GM12878 (cell line): ENCODE results near the gene LAMA4. TPM values are rescaled to one million over a fixed set of nuclear protein-coding genes. Genes with fewer than 3 reads are reported as not detected.

Source experiments
- ATAC-seq: fragments of 200-7000 bp; cut with Tn5 transposase; 3 replicates; pipeline ENCODE4 v1.9.1; 2020; ENCODE audit warnings: mild to moderate bottlenecking, moderate library complexity
- BruUV-seq: library from RNA; stranded (reverse); fragments of 400-500 nt; replicated peaks from 2 replicates; lab custom pipeline; 2021; lab: Mats Ljungman, UMichigan
- CTCF ChIA-PET: fragments of 300-600 bp; sonication (Branson Sonifier 250); formaldehyde crosslinking; extraction: SDS; loops from one replicate; lab custom pipeline; 2021; ENCODE audit warnings: inconsistent platforms; lab: Yijun Ruan, JAX
- POLR2A ChIA-PET: fragments of 350-600 bp; formaldehyde crosslinking; extraction: SDS; loops from one replicate; lab custom pipeline; 2021; ENCODE audit warnings: inconsistent platforms; lab: Charles Lee
- RAD21 ChIA-PET: fragments of 300-600 bp; sonication (Branson Sonifier 250); formaldehyde crosslinking; loops from one replicate; lab custom pipeline; 2023; ENCODE audit warnings: antibody characterized with exemption; ENCODE audit not compliant: unreplicated experiment; lab: Charles Lee
- SMC1A ChIA-PET: fragments of 300-600 bp; sonication (Branson Sonifier 250); formaldehyde crosslinking; loops from one replicate; lab custom pipeline; 2023; ENCODE audit not compliant: unreplicated experiment, uncharacterized antibody; lab: Charles Lee
- DNase-seq: peaks from one replicate; pipeline ENCODE4 v3.0.0-alpha.2; 2011; ENCODE audit warnings: low read depth, low spot score
- FAIRE-seq: peaks from 3 replicates; lab custom pipeline; 2011; peaks lifted over from hg19 to GRCh38; lab: Jason Lieb, UNC
- H2AFZ ChIP-seq: 2 replicates; pipeline ENCODE4 v1.6.0; 2011; ENCODE audit warnings: low read depth, low read length, control low read depth; ENCODE audit not compliant: control insufficient read depth
- H3K27ac ChIP-seq: 2 replicates; pipeline ENCODE4 v1.5.1; 2011; ENCODE audit warnings: control low read depth; ENCODE audit not compliant: control insufficient read depth, insufficient read depth
- H3K27me3 ChIP-seq, 2 experiments: replicated peaks in 1 of 2; 2 replicates each; pipeline versions ENCODE4 v1.6.0 to v1.6.1; 2011; ENCODE audit warnings: low read length in 1 of 2; ENCODE audit not compliant: control insufficient read depth in 2 of 2, insufficient read depth in 2 of 2
- H3K36me3 ChIP-seq, 2 experiments: 2 replicates each; pipeline ENCODE4 v1.5.1; 2011; ENCODE audit warnings: low read length in 1 of 2; ENCODE audit not compliant: control insufficient read depth in 2 of 2, insufficient read depth in 2 of 2
- H3K4me1 ChIP-seq: 2 replicates; pipeline ENCODE4 v1.6.1; 2011; ENCODE audit warnings: mild to moderate bottlenecking, low read length, moderate library complexity, mixed read lengths; ENCODE audit not compliant: control insufficient read depth, insufficient read depth
- H3K4me2 ChIP-seq: 2 replicates; pipeline ENCODE4 v1.6.0; 2011; ENCODE audit warnings: control low read depth; ENCODE audit not compliant: control insufficient read depth, insufficient read depth
- H3K4me3 ChIP-seq: fragments of 200-600 bp; sonication (generic); 2 replicates; pipeline ENCODE4 v1.5.1; 2016
- H3K79me2 ChIP-seq: 2 replicates; pipeline ENCODE4 v1.6.0; 2011; ENCODE audit warnings: low read length; ENCODE audit not compliant: control insufficient read depth, insufficient read depth
- H3K9ac ChIP-seq: 2 replicates; pipeline ENCODE4 v1.8.0; 2011; ENCODE audit warnings: low read length, control low read depth, mixed read lengths; ENCODE audit not compliant: control insufficient read depth, insufficient read depth
- H3K9me3 ChIP-seq: replicated peaks from 3 replicates; pipeline ENCODE4 v1.5.1; 2011; ENCODE audit warnings: mild to moderate bottlenecking, low read length; ENCODE audit not compliant: control insufficient read depth, insufficient read depth
- H4K20me1 ChIP-seq: 2 replicates; pipeline ENCODE4 v1.6.0; 2011; ENCODE audit not compliant: control insufficient read depth, insufficient read depth
- CEBPB ChIP-seq, 2 experiments: fragments of 150-350 bp in 1 of 2; IDR thresholded peaks; 2 replicates each; pipeline ENCODE4 v1.6.1; 2012 to 2014; ENCODE audit warnings: low read depth in 2 of 2, low read length in 2 of 2, borderline replicate concordance in 1 of 2, inconsistent platforms in 1 of 2
- EZH2 ChIP-seq: IDR thresholded peaks from 2 replicates; pipeline ENCODE4 v1.6.1; 2012; ENCODE audit warnings: low read depth, mild to moderate bottlenecking, control low read depth, inconsistent platforms, low read length, borderline replicate concordance; ENCODE audit not compliant: control insufficient read depth
- HCFC1 ChIP-seq: fragments of 150-350 bp; IDR thresholded peaks from 2 replicates; pipeline ENCODE4 v1.6.1; 2014; ENCODE audit warnings: low read length
- SMARCA5 ChIP-seq: fragments of 450-650 bp; IDR thresholded peaks from 2 replicates; pipeline ENCODE4 v1.6.1; 2017; ENCODE audit warnings: mild to moderate bottlenecking
- TCF12 ChIP-seq: IDR thresholded peaks from 2 replicates; pipeline ENCODE4 v1.6.1; 2011; ENCODE audit warnings: low read depth, mild to moderate bottlenecking, low read length
- USF2 ChIP-seq: IDR thresholded peaks from 2 replicates; pipeline ENCODE4 v1.6.1; 2011; ENCODE audit warnings: low read depth, low read length, improper control_type of control experiment, borderline replicate concordance
- YY1 ChIP-seq: IDR thresholded peaks from 2 replicates; pipeline ENCODE4 v1.6.1; 2011; ENCODE audit warnings: low read depth, mild to moderate bottlenecking, low read length
- WGBS: methylation state at CpG from one replicate; pipeline ENCODE4 v1.1.6; 2016; ENCODE audit warnings: low lambda C conversion rate; ENCODE audit not compliant: insufficient replicate concordance, insufficient coverage; ENCODE audit errors: missing lambda C conversion rate; 5-methylcytosine and 5-hydroxymethylcytosine counted together
- in situ Hi-C: fragments of 300-500 bp; cut with MboI; formaldehyde crosslinking; loops from 9 replicates; pipeline ENCODE4 v1.14.3; 2018; ENCODE audit warnings: mixed read lengths
- intact Hi-C: fragments of 100-400 bp; cut with micrococcal nuclease; formaldehyde crosslinking; loops from one replicate; pipeline ENCODE4 v1.14.2; 2022; ENCODE audit not compliant: unreplicated experiment
- polyA plus RNA-seq, 11 experiments: library from polyadenylated mRNA; depleted of rRNA in 4 of 11; unstranded in 6 of 11; stranded (reverse) in 5 of 11; fragments of >200 nt; fragmentation: Nextera tagmentation in 4 of 11; fragmentation: Illumina TruSeq in 1 of 11; extraction: Ambion mirVana in 4 of 11; extraction: Trizol in 1 of 11; gene quantifications; 1 replicate in 1 of 11; 2 replicates in 10 of 11; pipeline versions ENCODE4 v1.2.1 to v1.2.3, GENCODE V29; 2011 to 2016; ENCODE audit warnings: inconsistent platforms in 2 of 11, missing spikeins in 2 of 11, low read depth in 1 of 11
- total RNA-seq, 4 experiments: library from RNA; depleted of rRNA in 3 of 4; stranded (reverse); fragments of >200 nt in 3 of 4; fragmentation: Illumina TruSeq in 1 of 4; extraction: Trizol in 1 of 4; gene quantifications; 2 replicates each; pipeline versions ENCODE4 v1.2.1 to v1.2.3, GENCODE V29; 2013 to 2021
- TF ChIP-seq, protein P1 (sequence below): fragments of 450-650 bp; conservative IDR thresholded peaks from 2 replicates; pipeline ENCODE4 v1.6.1; 2017; ENCODE audit warnings: mild to moderate bottlenecking, moderate library complexity
- TF ChIP-seq, protein P2 (sequence below): IDR thresholded peaks from 2 replicates; pipeline ENCODE4 v1.6.1; 2012; ENCODE audit warnings: low read depth, low read length, improper control_type of control experiment

Gene LAMA4
- total and polyA plus RNA-seq, 10 of the 15 experiments (the other 5 are each of a cell fraction or from before 2014, with no cell fraction given) = 0.11 to 0.21 (median 0.14) TPM; not detected in 7

DNA sequence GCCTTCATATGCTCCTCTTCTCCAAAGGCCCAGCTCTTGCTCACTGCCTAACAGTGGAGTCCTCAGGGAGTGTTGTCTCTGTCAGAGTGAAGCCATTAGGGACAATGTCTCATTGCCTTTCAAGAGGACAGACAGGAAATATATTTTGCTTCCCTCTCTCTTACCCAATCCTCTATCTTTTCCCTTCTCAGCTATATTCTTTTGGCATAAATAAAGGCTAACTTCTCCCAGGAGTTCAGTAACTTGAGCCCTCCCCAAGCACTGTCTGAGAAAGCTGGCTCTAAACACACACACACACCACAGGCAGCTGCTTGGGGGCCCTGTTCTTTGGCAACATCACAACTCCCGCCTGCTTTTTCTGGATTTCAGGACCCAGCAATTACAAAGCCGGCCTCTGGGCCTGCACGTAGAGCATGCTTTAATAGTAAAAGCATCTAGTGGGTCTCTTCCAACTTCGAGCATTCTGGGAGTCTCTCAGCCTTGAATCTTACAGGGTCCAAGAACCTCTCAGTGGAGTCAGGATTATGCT lies 34.7 kb upstream of the LAMA4 start:
- in situ Hi-C loops (no loop called here), intact Hi-C loops (no loop called here)
- CTCF ChIA-PET = interaction anchor here (1.0 kb wide), 1 partner anchor 109 kb away, joined by 3 read pairs; no protein-coding TSS in a partner anchor
- RAD21 ChIA-PET = interaction anchor here (1.0 kb wide), 1 partner anchor 109 kb away, joined by 3 read pairs; no protein-coding TSS in a partner anchor
- no peaks in the 10 kb centered on the region for H4K20me1 ChIP-seq
- no peak overlapping the region for H3K4me2 ChIP-seq
- FAIRE-seq = no peak
- SMC1A ChIA-PET = interaction anchor here (0.9 to 1.0 kb wide), 2 partner anchors 10 to 16 kb away, joined by 3 read pairs; no protein-coding TSS in a partner anchor
- 52% methylated on average over 4 of the region's 4 CpGs for WGBS
- no peak overlapping the region for H3K9ac ChIP-seq
- H3K27ac ChIP-seq = no peak overlapping the region
- POLR2A ChIA-PET = no interaction called here
- no peak for ATAC-seq
- no TSS peak for BruUV-seq
- DNase-seq = no peak
- H3K79me2 ChIP-seq = no peaks in the 10 kb centered on the region
- H3K27me3 ChIP-seq = no peaks in the 10 kb centered on the region
- TF ChIP-seq, protein P1, sequence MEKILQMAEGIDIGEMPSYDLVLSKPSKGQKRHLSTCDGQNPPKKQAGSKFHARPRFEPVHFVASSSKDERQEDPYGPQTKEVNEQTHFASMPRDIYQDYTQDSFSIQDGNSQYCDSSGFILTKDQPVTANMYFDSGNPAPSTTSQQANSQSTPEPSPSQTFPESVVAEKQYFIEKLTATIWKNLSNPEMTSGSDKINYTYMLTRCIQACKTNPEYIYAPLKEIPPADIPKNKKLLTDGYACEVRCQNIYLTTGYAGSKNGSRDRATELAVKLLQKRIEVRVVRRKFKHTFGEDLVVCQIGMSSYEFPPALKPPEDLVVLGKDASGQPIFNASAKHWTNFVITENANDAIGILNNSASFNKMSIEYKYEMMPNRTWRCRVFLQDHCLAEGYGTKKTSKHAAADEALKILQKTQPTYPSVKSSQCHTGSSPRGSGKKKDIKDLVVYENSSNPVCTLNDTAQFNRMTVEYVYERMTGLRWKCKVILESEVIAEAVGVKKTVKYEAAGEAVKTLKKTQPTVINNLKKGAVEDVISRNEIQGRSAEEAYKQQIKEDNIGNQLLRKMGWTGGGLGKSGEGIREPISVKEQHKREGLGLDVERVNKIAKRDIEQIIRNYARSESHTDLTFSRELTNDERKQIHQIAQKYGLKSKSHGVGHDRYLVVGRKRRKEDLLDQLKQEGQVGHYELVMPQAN = no peak
- TF ChIP-seq USF2 (no peak), CEBPB (IDR thresholded peaks at IDR 0.05; ENCODE audit: borderline replicate concordance in 1 of 2, low read depth in 2 of 2, low read length in 2 of 2) (no peak), EZH2 (no peak), TCF12 (no peak), SMARCA5 (no peak), YY1 (no peak), HCFC1 (no peak)
- TF ChIP-seq, protein P2, sequence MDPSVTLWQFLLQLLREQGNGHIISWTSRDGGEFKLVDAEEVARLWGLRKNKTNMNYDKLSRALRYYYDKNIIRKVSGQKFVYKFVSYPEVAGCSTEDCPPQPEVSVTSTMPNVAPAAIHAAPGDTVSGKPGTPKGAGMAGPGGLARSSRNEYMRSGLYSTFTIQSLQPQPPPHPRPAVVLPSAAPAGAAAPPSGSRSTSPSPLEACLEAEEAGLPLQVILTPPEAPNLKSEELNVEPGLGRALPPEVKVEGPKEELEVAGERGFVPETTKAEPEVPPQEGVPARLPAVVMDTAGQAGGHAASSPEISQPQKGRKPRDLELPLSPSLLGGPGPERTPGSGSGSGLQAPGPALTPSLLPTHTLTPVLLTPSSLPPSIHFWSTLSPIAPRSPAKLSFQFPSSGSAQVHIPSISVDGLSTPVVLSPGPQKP = no peak
- H2AFZ ChIP-seq = no peak overlapping the region
- no peaks in the 10 kb centered on the region for H3K9me3 ChIP-seq
- H3K36me3 ChIP-seq = no peaks in the 10 kb centered on the region
- no peaks in the 10 kb centered on the region for H3K4me1 ChIP-seq
- H3K4me3 ChIP-seq = no peak overlapping the region
